ENCODE measurements around the gene UBE2C. TPM values are rescaled to one million over a fixed set of nuclear protein-coding genes. Genes with fewer than 3 reads are reported as not detected.
"Not testable (repeated sequence)": the region's sequence is repeated elsewhere in the genome, so short reads cannot be mapped to it uniquely, and the experiment has no call there.

Gene UBE2C
- total RNA-seq, 1 donor from 2014 or later: 10.4 TPM

GRCh38 chr20:45797510-45797909, 14.9 kb upstream of the UBE2C start:
- Histone ChIP-seq H3K27ac (ENCODE audit: low read depth, low read length) (peak overlapping the region; percentile 97), H3K36me3 (ENCODE audit: control insufficient read depth in 3 of 3, insufficient read depth in 3 of 3, low read length in 3 of 3) (peaks cover 33 to 44% (median 34%) of the 10 kb centered on the region in 3 donors), H3K4me1 (ENCODE audit: control insufficient read depth in 3 of 3, insufficient read depth in 3 of 3, low read length in 3 of 3) (peaks cover 22 to 36% (median 32%) of the 10 kb centered on the region in 3 donors)
- not testable (repeated sequence) for H3K9ac ChIP-seq (ENCODE audit: low read depth in 1 of 3, low read length in 3 of 3); H3K27me3 ChIP-seq (ENCODE audit: control insufficient read depth in 3 of 3, insufficient read depth in 3 of 3, low read length in 3 of 3); H3K9me3 ChIP-seq (ENCODE audit: control insufficient read depth in 3 of 3, low read length in 3 of 3); H3K4me3 ChIP-seq (ENCODE audit: low read length in 3 of 3)

DNA sequence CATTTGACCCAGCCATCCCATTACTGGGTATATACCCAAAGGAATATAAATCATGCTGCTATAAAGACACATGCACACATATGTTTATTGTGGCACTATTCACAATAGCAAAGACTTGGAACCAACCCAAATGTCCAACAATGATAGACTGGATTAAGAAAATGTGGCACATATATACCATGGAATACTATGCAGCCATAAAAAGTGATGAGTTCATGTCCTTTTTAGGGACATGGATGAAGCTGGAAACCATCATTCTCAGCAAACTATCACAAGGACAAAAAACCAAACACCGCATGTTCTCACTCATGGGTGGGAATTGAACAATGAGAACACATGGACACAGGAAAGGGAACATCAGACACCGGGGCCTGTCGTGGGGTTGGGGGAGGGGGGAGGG, 14.5 kb upstream of the UBE2C start:
- Histone ChIP-seq H3K36me3 (ENCODE audit: control insufficient read depth in 3 of 3, insufficient read depth in 3 of 3, low read length in 3 of 3) (peaks cover 36 to 44% (median 38%) of the 10 kb centered on the region in 3 donors), H3K4me1 (ENCODE audit: control insufficient read depth in 3 of 3, insufficient read depth in 3 of 3, low read length in 3 of 3) (peaks cover 18 to 31% (median 27%) of the 10 kb centered on the region in 3 donors)
- not testable (repeated sequence) for H3K9me3 ChIP-seq (ENCODE audit: control insufficient read depth in 3 of 3, low read length in 3 of 3); H3K9ac ChIP-seq (ENCODE audit: low read depth in 1 of 3, low read length in 3 of 3); H3K4me3 ChIP-seq (ENCODE audit: low read length in 3 of 3); H3K27ac ChIP-seq (ENCODE audit: low read depth, low read length); H3K27me3 ChIP-seq (ENCODE audit: control insufficient read depth in 3 of 3, insufficient read depth in 3 of 3, low read length in 3 of 3)

DNA sequence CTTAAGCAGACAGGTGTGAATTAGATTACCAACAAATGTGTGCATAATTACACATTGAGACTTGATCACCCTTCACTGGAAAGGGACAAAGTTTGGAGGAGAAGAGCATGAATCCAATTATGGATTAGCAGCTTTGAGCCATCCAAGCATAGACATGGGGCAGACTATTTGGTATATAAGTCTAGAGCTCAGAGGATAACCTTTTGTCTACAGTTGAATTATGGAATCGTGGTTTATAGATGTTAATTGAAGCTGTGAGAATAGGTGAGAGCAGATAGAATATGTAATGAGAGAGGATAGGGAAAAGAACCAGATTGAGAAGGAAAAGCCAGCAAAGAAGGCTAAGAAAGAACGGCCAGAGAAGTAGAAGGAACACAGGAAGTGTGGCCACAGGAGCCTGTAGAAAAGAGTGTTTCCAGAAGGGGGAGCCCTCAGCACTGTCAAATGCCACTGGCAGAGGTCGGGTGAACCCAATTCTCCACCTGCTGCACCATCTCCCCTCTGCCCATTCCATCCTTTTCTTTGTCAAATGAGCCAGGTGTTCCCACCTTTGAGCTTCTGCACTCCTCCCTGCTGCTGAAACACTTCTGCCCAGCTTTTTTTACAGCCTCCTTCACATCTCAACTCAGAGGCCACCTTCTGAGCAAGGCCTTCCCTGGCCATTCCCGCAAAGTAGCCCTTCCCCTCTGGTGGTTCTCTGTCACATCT, 13.4 kb upstream of the UBE2C start:
- Histone ChIP-seq H3K9ac (ENCODE audit: low read depth in 1 of 3, low read length in 3 of 3) (peak overlapping the region in 2 of 3 donors; percentile 34 to 47), H3K27ac (ENCODE audit: low read depth, low read length) (peak overlapping the region; percentile 64), H3K27me3 (ENCODE audit: control insufficient read depth in 3 of 3, insufficient read depth in 3 of 3, low read length in 3 of 3) (no peaks in the 10 kb centered on the region), H3K4me1 (ENCODE audit: control insufficient read depth in 3 of 3, insufficient read depth in 3 of 3, low read length in 3 of 3) (peaks cover 16 to 29% (median 26%) of the 10 kb centered on the region in 3 donors), H3K36me3 (ENCODE audit: control insufficient read depth in 3 of 3, insufficient read depth in 3 of 3, low read length in 3 of 3) (peaks cover 43 to 51% (median 44%) of the 10 kb centered on the region in 3 donors), H3K9me3 (ENCODE audit: control insufficient read depth in 3 of 3, low read length in 3 of 3) (no peaks in the 10 kb centered on the region), H3K4me3 (ENCODE audit: low read length in 3 of 3) (no peak overlapping the region)

- Histone ChIP-seq H3K27ac (ENCODE audit: low read depth, low read length) (no peak overlapping the region), H3K27me3 (ENCODE audit: control insufficient read depth in 3 of 3, insufficient read depth in 3 of 3, low read length in 3 of 3) (no peaks in the 10 kb centered on the region), H3K9me3 (ENCODE audit: control insufficient read depth in 3 of 3, low read length in 3 of 3) (no peaks in the 10 kb centered on the region), H3K36me3 (ENCODE audit: control insufficient read depth in 3 of 3, insufficient read depth in 3 of 3, low read length in 3 of 3) (peaks cover 52 to 58% (median 55%) of the 10 kb centered on the region in 3 donors), H3K4me1 (ENCODE audit: control insufficient read depth in 3 of 3, insufficient read depth in 3 of 3, low read length in 3 of 3) (peaks cover 7 to 16% (median 15%) of the 10 kb centered on the region in 3 donors), H3K4me3 (ENCODE audit: low read length in 3 of 3) (no peak overlapping the region), H3K9ac (ENCODE audit: low read depth in 1 of 3, low read length in 3 of 3) (peak overlapping the region in 1 of 3 donors; percentile 8)
Measured at GRCh38 chr20:45801851-45802250, 10.6 kb upstream of the UBE2C start.

DNA sequence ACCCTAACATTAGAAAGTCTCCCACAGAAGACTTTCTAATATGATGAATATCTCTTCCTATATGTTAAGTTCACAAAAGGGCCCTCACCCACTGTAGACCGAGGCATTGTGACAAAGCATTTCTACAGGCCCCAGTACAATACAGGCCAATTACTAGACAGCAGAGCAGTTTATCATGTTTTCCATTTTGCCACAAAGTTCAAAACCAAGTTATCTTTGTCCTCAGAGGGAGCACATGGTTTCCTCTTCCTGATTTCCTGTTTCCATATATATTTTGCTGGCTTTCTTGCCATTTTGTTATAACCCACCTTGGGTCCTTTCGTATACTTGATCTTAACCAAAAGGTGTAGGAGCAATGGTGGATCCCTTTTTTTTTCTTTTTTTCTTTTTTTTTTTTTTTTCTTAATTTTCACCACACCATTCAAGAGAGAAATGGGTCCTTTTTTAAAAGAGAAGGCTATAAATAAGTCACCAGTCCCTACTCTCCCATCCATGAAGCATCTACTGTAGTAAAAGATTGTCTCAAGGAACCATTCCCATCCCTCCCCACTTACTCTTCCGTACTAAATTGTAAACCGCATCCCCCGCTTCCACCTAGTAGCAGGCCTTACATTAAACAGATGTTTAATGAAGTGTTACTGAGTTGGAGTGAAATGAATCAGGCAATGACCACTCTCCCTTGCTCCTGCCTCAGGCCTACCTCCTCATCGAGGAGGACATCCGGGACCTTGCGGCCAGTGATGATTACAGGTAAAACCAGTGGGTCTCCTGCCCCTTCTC, 2.1 kb upstream of the UBE2C start:
- Histone ChIP-seq H3K36me3 (ENCODE audit: control insufficient read depth in 3 of 3, insufficient read depth in 3 of 3, low read length in 3 of 3) (peaks cover 38 to 45% (median 40%) of the 10 kb centered on the region in 3 donors), H3K9me3 (ENCODE audit: control insufficient read depth in 3 of 3, low read length in 3 of 3) (no peaks in the 10 kb centered on the region), H3K27ac (ENCODE audit: low read depth, low read length) (no peak overlapping the region), H3K4me1 (ENCODE audit: control insufficient read depth in 3 of 3, insufficient read depth in 3 of 3, low read length in 3 of 3) (peaks cover 10 to 12% (median 11%) of the 10 kb centered on the region in 3 donors), H3K9ac (ENCODE audit: low read depth in 1 of 3, low read length in 3 of 3) (no peak overlapping the region), H3K4me3 (ENCODE audit: low read length in 3 of 3) (no peak overlapping the region), H3K27me3 (ENCODE audit: control insufficient read depth in 3 of 3, insufficient read depth in 3 of 3, low read length in 3 of 3) (no peaks in the 10 kb centered on the region)

DNA sequence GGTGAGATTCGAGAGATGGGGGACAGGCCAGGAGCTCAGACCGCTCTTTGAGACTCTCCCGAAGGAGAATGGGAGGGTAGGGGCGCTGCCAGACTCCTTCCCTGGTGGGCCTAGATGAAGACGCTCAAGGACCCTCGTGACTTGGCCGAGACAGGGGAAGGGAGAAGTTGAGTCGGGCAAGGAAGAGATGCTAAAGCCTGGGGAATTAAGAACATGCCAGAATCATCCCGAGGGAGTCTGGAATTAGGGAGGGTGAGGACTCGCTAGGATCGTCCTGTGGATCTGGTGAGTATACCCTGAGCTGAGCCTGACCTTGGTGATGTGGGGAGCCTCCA, 529 bp downstream of the UBE2C start:
- Histone ChIP-seq H3K36me3 (ENCODE audit: control insufficient read depth in 3 of 3, insufficient read depth in 3 of 3, low read length in 3 of 3) (peaks cover 29 to 34% (median 31%) of the 10 kb centered on the region in 3 donors), H3K9ac (ENCODE audit: low read depth in 1 of 3, low read length in 3 of 3) (peak overlapping the region in 1 of 3 donors; percentile 51), H3K27ac (ENCODE audit: low read depth, low read length) (no peak overlapping the region)

DNA sequence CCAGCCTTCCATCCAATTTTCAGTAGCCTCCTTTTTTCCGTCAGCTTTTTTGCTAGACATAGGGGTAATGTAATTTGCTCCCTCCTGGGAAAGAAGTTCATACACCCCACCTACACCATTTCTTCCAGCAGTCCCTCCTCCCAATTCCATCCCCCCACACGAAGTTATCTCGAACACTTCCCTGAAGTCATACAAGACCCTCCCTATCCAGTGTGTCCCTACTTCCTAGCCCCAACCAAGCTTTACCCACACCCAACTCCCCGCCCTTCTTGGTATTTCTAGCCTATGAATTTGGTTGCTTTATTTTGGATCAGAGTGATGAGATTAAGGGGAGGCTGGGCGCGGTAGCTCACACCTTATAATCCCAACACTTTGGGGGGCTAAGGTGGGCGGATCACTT, 1.0 kb downstream of the UBE2C start:
- H3K27me3 ChIP-seq (ENCODE audit: control insufficient read depth in 3 of 3, insufficient read depth in 3 of 3, low read length in 3 of 3): no peaks in the 10 kb centered on the region
- no peak overlapping the region for H3K27ac ChIP-seq (ENCODE audit: low read depth, low read length)
- H3K36me3 ChIP-seq (ENCODE audit: control insufficient read depth in 3 of 3, insufficient read depth in 3 of 3, low read length in 3 of 3): peaks cover 29 to 32% (median 31%) of the 10 kb centered on the region in 3 donors
- H3K4me1 ChIP-seq (ENCODE audit: control insufficient read depth in 3 of 3, insufficient read depth in 3 of 3, low read length in 3 of 3): peaks cover 10 to 17% (median 15%) of the 10 kb centered on the region in 3 donors
- H3K4me3 ChIP-seq (ENCODE audit: low read length in 3 of 3): no peak overlapping the region
- no peaks in the 10 kb centered on the region for H3K9me3 ChIP-seq (ENCODE audit: control insufficient read depth in 3 of 3, low read length in 3 of 3)
- H3K9ac ChIP-seq (ENCODE audit: low read depth in 1 of 3, low read length in 3 of 3): no peak overlapping the region

More for the DNA sequence above, 529 bp downstream of the UBE2C start:
- Histone ChIP-seq H3K4me1 (ENCODE audit: control insufficient read depth in 3 of 3, insufficient read depth in 3 of 3, low read length in 3 of 3) (peaks cover 10 to 17% (median 15%) of the 10 kb centered on the region in 3 donors), H3K4me3 (ENCODE audit: low read length in 3 of 3) (peak overlapping the region; percentile 56 to 67 (median 56)), H3K9me3 (ENCODE audit: control insufficient read depth in 3 of 3, low read length in 3 of 3) (no peaks in the 10 kb centered on the region), H3K27me3 (ENCODE audit: control insufficient read depth in 3 of 3, insufficient read depth in 3 of 3, low read length in 3 of 3) (no peaks in the 10 kb centered on the region)

DNA sequence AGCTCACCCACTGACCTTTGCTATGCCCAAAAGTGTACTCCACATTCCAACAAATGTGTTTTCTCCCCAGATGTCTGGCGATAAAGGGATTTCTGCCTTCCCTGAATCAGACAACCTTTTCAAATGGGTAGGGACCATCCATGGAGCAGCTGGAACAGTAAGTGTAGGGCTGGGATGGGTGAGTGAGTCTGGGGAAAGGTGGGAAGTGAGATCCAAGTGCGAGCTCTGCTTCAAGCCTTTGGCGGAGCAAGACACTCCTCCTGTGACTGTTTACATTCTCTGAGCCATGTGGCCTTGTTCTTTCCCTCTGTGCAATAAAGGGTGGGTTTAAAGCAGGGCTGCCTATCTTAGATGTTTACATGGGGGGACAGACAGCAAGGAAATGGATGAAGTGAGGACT, 1.9 kb downstream of the UBE2C start:
- H3K4me1 ChIP-seq (ENCODE audit: control insufficient read depth in 3 of 3, insufficient read depth in 3 of 3, low read length in 3 of 3): peaks cover 10 to 17% (median 15%) of the 10 kb centered on the region in 3 donors
- no peaks in the 10 kb centered on the region for H3K9me3 ChIP-seq (ENCODE audit: control insufficient read depth in 3 of 3, low read length in 3 of 3)
- no peaks in the 10 kb centered on the region for H3K27me3 ChIP-seq (ENCODE audit: control insufficient read depth in 3 of 3, insufficient read depth in 3 of 3, low read length in 3 of 3)
- no peak overlapping the region for H3K27ac ChIP-seq (ENCODE audit: low read depth, low read length)
- H3K36me3 ChIP-seq (ENCODE audit: control insufficient read depth in 3 of 3, insufficient read depth in 3 of 3, low read length in 3 of 3): peaks cover 23 to 27% (median 24%) of the 10 kb centered on the region in 3 donors
- H3K4me3 ChIP-seq (ENCODE audit: low read length in 3 of 3): no peak overlapping the region
- H3K9ac ChIP-seq (ENCODE audit: low read depth in 1 of 3, low read length in 3 of 3): no peak overlapping the region

DNA sequence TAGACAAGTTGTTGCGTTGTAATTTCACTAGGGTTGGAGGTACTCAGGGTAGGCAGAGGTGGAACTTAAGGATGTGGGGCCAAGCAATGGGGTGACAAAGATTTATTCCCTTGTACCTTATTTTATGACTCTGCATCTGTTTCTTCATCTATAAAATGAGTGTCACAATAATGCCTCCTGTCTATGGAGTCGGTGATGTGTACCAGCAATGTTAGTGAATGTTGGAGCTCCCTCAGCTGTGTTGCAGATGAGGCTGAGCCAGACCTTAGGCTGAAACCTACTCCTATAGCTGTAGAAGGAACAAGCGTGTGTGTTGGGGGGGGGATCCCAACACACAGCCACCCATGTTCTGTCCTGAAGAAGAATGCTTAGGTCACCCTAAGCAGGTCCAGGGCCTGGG, 4.5 kb downstream of the UBE2C start:
- Histone ChIP-seq H3K36me3 (ENCODE audit: control insufficient read depth in 3 of 3, insufficient read depth in 3 of 3, low read length in 3 of 3) (peaks cover 2 to 9% (median 9%) of the 10 kb centered on the region in 3 donors), H3K4me1 (ENCODE audit: control insufficient read depth in 3 of 3, insufficient read depth in 3 of 3, low read length in 3 of 3) (peaks cover 12 to 17% (median 14%) of the 10 kb centered on the region in 3 donors), H3K27me3 (ENCODE audit: control insufficient read depth in 3 of 3, insufficient read depth in 3 of 3, low read length in 3 of 3) (no peaks in the 10 kb centered on the region), H3K4me3 (ENCODE audit: low read length in 3 of 3) (no peak overlapping the region), H3K27ac (ENCODE audit: low read depth, low read length) (no peak overlapping the region), H3K9ac (ENCODE audit: low read depth in 1 of 3, low read length in 3 of 3) (no peak overlapping the region), H3K9me3 (ENCODE audit: control insufficient read depth in 3 of 3, low read length in 3 of 3) (no peaks in the 10 kb centered on the region)
